Colonic mucosa (tissue), 4 donors: ENCODE data around the gene ZSWIM6. TPM values are rescaled to one million over a fixed set of nuclear protein-coding genes. Genes with fewer than 3 reads are reported as not detected.

Experiments
- DNase-seq: peaks from one replicate; pipeline ENCODE4 v3.0.0-alpha.2; 2020
- H3K27ac ChIP-seq: fragments of 200-600 bp; one replicate; pipeline ENCODE4 v1.8.0; 2021
- H3K27me3 ChIP-seq: fragments of 200-600 bp; one replicate; pipeline ENCODE4 v1.8.0; 2021
- H3K36me3 ChIP-seq: fragments of 200-600 bp; one replicate; pipeline ENCODE4 v1.8.0; 2021
- H3K4me1 ChIP-seq: fragments of 200-600 bp; one replicate; pipeline ENCODE4 v1.8.0; 2021; ENCODE audit warnings: mild to moderate bottlenecking
- H3K4me3 ChIP-seq: fragments of 200-600 bp; one replicate; pipeline ENCODE4 v1.8.0; 2021
- H3K9ac ChIP-seq, 2 donors: one replicate each; pipeline ENCODE4 v1.7.0; 2013; ENCODE audit warnings: control low read depth in 2 of 2, low read depth in 2 of 2, low read length in 2 of 2
- H3K9me3 ChIP-seq: fragments of 200-600 bp; one replicate; pipeline ENCODE4 v1.8.0; 2021
- intact Hi-C: fragments of 100-400 bp; cut with DNase I; formaldehyde crosslinking; loops from one replicate; pipeline ENCODE4 v1.14.1; 2022
- total RNA-seq, 2 donors: library from RNA; stranded (reverse); fragmentation: NEBNext Ultra II Directional in 1 of 2; extraction: Animal tissue kit (Norgen Biotek cat#: 25700) in 1 of 2; gene quantifications; one replicate each; pipeline ENCODE4 v1.2.1, GENCODE V29; 2021
- TF ChIP-seq, protein P1 (sequence below): fragments of 200-600 bp; IDR thresholded peaks from one replicate; pipeline ENCODE4 v1.8.0; 2022; ENCODE audit warnings: antibody characterized with exemption, mild to moderate bottlenecking
- donor health status: healthy.
- donor health status: DM: no; HTN: no; CAD: no.
- donor health status: DM: no; HTN: no; CAD: no.

ZSWIM6 gene
- total RNA-seq, 2 donors from 2014 or later: 16.4 to 24.5 TPM

DNA sequence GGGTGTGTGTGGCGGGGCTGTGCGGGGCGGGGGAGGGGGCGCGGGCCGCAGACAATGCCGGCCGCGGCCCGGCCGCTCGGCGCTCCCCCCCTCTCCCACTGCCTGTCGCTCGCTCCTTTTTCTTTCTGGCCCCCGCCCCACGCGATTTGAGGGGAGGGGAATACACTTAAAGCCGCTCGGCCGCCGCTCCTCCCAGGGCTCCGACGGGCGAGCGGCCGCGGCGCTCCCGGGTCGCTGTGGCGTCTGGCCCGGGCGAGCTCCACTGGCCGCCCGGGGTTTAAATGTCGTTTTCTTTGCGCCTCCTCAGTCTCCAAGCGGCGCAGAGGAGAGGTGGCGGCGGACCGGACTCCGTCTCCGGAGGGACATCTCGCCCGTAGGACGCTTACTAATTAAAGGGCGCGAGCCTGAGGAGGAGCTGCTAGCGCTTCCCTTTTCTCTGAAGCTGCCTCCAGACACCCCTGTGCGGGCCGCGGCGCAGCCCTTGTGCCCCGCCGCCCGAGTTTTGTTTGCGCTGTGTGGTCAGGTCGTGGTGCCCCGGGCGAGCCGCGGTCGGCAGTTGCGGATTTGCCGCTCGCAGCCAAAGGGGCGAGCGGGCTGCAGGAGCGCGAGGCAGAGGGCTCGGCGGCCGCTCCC is 1.4 kb downstream of the ZSWIM6 start:
- Histone ChIP-seq H3K36me3 (no peaks in the 10 kb centered on the region), H3K9ac (peak overlapping the region; percentile 82 to 83), H3K27ac (peak overlapping the region; percentile 83), H3K4me3 (peak overlapping the region; percentile 78), H3K4me1 (no peaks in the 10 kb centered on the region), H3K9me3 (no peaks in the 10 kb centered on the region), H3K27me3 (no peaks in the 10 kb centered on the region)
- TF ChIP-seq, protein P1, sequence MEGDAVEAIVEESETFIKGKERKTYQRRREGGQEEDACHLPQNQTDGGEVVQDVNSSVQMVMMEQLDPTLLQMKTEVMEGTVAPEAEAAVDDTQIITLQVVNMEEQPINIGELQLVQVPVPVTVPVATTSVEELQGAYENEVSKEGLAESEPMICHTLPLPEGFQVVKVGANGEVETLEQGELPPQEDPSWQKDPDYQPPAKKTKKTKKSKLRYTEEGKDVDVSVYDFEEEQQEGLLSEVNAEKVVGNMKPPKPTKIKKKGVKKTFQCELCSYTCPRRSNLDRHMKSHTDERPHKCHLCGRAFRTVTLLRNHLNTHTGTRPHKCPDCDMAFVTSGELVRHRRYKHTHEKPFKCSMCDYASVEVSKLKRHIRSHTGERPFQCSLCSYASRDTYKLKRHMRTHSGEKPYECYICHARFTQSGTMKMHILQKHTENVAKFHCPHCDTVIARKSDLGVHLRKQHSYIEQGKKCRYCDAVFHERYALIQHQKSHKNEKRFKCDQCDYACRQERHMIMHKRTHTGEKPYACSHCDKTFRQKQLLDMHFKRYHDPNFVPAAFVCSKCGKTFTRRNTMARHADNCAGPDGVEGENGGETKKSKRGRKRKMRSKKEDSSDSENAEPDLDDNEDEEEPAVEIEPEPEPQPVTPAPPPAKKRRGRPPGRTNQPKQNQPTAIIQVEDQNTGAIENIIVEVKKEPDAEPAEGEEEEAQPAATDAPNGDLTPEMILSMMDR: no peak
- DNase-seq: no peak
- intact Hi-C loops: loop anchor here (10.0 kb wide), 1 partner anchor 321 kb away; no protein-coding TSS in a partner anchor

DNA sequence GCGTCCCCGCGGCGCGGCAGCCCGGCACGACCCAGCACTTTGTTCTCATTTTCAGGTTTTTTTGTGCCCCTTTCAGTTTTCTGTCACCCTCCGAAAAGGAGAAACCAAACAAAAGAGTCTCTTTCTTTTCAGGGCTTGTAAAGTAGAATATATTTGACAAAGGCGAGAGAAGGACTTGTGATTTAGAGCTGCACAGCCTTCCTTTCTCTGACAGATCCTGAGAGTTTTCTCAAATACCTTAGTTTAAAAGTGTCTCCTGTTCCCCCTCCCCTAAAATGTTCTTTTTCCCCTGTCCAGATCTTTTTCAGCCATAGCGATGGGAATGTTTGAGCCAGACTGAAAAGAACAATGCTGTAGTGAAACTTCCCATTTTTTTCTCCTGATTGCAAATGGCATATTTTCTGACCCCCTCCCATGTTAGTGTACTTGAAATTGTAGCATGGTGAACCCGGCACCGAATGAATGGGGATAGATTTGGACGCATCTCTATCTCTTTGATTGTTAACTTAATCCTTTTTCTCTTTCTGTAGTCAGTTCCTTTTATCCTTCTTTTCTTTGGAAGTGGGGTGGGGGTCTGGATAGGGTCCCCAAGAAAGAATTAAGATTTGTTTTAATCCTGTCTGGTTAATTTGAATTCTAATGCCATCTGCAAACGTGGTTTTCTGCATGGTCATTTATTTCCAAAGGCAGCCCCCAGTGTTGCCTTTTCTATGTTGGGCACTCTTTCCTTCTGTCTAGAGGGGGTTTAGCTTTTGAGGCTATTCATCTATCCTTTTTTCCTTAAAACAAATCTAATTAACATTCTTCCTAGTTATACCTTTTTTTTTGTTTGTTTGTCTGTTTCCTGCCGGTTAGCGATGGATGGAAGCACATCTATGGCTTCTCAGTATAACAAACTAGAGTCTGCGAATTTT is 2.2 kb downstream of the ZSWIM6 start:
- Histone ChIP-seq H3K4me1 (no peaks in the 10 kb centered on the region), H3K9ac (peak overlapping the region; percentile 82 to 83), H3K9me3 (no peaks in the 10 kb centered on the region), H3K27ac (peak overlapping the region; percentile 83), H3K4me3 (peak overlapping the region; percentile 78), H3K27me3 (no peaks in the 10 kb centered on the region), H3K36me3 (no peaks in the 10 kb centered on the region)
- intact Hi-C loops: loop anchor here (10.0 kb wide), 1 partner anchor 321 kb away; no protein-coding TSS in a partner anchor
- no peak for DNase-seq
- TF ChIP-seq, protein P1: no peak

DNA sequence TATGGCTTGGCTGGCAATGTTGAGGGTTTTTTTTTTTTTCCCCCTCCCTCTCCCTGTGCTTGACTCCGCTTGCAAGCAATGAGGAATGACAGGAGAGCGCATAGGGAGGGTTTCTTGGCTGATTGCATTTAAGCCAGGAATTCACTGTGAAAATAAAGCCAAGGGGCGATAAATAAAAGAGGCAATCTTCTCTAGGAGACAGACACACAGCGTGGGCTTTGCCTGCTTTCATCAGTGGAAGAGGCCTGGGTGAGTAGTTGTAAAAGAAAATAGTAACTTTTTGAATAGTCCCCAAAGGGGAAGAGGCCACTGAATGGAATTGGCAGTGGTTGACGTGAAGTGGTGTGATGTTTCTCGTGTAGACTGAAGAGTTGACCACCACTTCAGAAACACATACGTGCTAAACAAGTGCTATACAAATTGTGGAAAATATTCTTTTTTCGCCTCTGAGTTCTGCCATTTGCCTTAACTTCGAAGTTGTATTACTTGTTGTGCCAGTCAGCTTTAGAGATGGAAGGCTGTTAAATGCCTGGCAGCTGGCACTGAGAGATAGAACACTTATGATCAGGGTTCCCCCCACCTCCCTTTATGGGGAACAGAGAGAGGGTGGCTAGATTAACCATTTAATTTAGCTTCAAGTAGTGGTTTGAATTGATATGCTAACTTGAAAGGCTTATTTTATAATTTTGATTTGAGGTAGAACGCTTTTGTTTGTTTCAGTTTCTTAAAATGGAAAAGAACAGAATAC is 3.0 kb downstream of the ZSWIM6 start:
- Histone ChIP-seq H3K4me1 (no peaks in the 10 kb centered on the region), H3K36me3 (no peaks in the 10 kb centered on the region), H3K4me3 (peak overlapping the region; percentile 78), H3K9ac (peak overlapping the region in 1 of 2 donors; percentile 82), H3K27ac (no peak overlapping the region), H3K27me3 (no peaks in the 10 kb centered on the region), H3K9me3 (no peaks in the 10 kb centered on the region)
- TF ChIP-seq, protein P1: no peak
- intact Hi-C loops: loop anchor here (5.0 to 10.0 kb wide), 2 partner anchors 173 to 320 kb away; partner anchors contain the start of gene SMIM15
- no peak for DNase-seq

DNA sequence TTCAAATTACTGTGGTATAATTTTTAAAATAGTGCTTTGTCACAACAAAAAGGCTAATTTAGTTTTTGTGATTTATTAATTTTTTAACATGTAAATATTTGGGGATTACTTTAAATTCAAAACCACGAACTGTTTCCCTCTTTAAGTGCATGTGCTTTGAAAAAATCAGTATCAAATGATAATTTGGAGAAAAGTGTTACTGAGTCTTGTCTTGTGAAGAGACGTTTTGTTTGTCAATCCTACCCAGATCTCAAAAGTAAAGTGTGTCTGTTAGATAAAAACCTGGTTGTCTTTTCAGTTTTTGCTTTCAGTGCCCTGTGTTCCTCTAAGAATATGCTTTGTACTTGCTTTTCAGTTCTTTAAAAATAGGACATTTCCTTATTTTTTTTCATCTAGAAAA is 7.7 kb downstream of the ZSWIM6 start:
- Histone ChIP-seq H3K9ac (no peak overlapping the region), H3K36me3 (no peaks in the 10 kb centered on the region), H3K27me3 (no peaks in the 10 kb centered on the region), H3K4me1 (peaks cover 3% of the 10 kb centered on the region), H3K27ac (no peak overlapping the region), H3K9me3 (no peaks in the 10 kb centered on the region), H3K4me3 (no peak overlapping the region)
- intact Hi-C loops: loop anchor here (5.0 to 10.0 kb wide), 2 partner anchors 177 to 315 kb away; partner anchors contain the start of gene SMIM15
- DNase-seq: no peak
- TF ChIP-seq, protein P1: no peak

DNA sequence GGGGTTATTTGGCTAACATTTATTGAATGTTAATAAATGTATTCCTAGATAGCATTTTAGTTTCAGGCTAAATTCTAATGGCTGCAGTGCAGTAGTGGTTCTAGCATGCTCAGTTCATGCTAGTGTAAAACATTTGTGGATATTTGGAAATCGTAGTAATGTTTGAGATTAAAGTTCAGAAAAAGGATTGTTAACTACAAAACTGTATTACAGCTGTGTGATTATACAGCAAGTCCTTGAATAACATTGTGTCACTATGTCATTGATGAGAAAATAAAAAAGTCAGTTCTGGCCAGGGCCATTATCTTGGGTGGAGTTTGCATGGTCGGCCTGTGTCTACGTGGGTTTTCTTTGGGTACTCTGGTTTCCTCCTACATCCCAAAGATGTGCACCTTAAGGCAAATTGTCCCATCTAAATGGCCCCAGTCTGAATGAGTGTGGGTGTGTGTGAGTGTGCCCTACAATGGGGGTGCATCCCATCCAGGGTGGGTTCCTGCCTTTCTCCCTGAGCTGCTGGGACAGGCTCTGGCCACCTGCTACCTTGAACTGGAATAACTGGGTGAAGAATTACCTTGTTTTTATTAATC is 8.8 kb downstream of the ZSWIM6 start:
- TF ChIP-seq, protein P1: no peak
- Histone ChIP-seq H3K27ac (no peak overlapping the region), H3K4me3 (no peak overlapping the region), H3K4me1 (peaks cover 3% of the 10 kb centered on the region), H3K36me3 (no peaks in the 10 kb centered on the region), H3K9me3 (no peaks in the 10 kb centered on the region), H3K27me3 (no peaks in the 10 kb centered on the region), H3K9ac (no peak overlapping the region)
- DNase-seq: no peak
- intact Hi-C loops: no loop called here
